Brain microvascular endothelial cell (primary cell): ENCODE data around the gene VWA3A.

Experiments used
- DNase-seq: peaks from one replicate; pipeline ENCODE4 v3.0.0-alpha.2; 2020
- H3K27ac ChIP-seq: fragments of 250-450 bp; sonication (Bioruptor Pico); 2 replicates; pipeline ENCODE4 v1.5.1; 2020; ENCODE audit warnings: mild to moderate bottlenecking, moderate library complexity
- H3K27me3 ChIP-seq: fragments of 250-450 bp; sonication (Bioruptor Pico); replicated peaks from 2 replicates; pipeline ENCODE4 v1.5.1; 2020; ENCODE audit warnings: mild to moderate bottlenecking
- H3K36me3 ChIP-seq: fragments of 250-450 bp; sonication (Bioruptor Pico); replicated peaks from 2 replicates; pipeline ENCODE4 v1.5.1; 2020; ENCODE audit warnings: mild to moderate bottlenecking
- H3K4me3 ChIP-seq: 2 replicates; pipeline ENCODE4 v1.5.1; 2011; ENCODE audit warnings: low read depth, mild to moderate bottlenecking, control low read depth, low read length, moderate library complexity
- CTCF ChIP-seq: IDR thresholded peaks from 2 replicates; pipeline ENCODE4 v1.5.1; 2011; ENCODE audit warnings: low read depth, mild to moderate bottlenecking, moderate library complexity, low read length, control low read depth, inconsistent platforms; ENCODE audit errors: missing control alignments
- in situ Hi-C: cut with HindIII; loops from 2 replicates; pipeline ENCODE4 v1.10.0; 2017; ENCODE audit warnings: low sequenced_read_pairs, low pct_ligation_motif_present

The VWA3A gene

DNA sequence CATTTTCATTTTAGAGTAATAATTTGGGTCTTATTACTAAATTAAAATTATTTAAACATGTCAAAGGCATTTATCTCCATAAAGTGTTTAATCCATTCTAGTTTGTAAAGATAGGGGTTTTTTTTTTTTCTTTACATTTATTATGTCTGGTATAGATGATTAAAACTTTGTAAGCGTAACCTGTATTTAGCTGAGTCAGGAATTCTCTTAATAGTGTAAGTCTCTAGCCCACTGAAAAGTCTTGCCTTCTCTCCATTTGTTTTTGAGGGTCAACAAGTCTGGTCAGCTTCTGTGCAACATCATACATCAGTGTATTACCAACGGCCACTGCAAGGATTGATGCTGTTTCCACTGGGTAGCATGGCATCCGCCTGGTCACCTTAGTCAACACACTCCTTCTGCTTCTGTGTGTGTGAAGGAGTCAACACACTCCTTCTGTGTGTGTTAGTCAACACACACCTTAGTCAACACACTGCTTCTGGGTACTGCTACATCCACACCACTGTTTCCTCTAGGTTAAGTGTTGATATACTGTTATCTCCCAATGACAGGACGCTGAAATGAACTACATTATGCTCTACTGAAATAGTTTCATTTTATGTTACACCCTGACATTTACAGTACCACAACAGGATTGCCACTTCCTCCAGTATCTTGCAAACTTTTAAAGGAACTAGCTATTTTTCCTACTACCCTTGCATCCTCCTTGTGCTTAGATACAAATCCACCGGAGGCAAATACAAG lies 37.3 kb upstream of the VWA3A start:
- H3K36me3 ChIP-seq, result no peaks in the 10 kb centered on the region
- no peak for TF ChIP-seq CTCF
- H3K27me3 ChIP-seq, result no peaks in the 10 kb centered on the region
- no peak overlapping the region for H3K27ac ChIP-seq
- in situ Hi-C loops, result no loop called here
- no peak overlapping the region for H3K4me3 ChIP-seq
- no peak for DNase-seq

DNA sequence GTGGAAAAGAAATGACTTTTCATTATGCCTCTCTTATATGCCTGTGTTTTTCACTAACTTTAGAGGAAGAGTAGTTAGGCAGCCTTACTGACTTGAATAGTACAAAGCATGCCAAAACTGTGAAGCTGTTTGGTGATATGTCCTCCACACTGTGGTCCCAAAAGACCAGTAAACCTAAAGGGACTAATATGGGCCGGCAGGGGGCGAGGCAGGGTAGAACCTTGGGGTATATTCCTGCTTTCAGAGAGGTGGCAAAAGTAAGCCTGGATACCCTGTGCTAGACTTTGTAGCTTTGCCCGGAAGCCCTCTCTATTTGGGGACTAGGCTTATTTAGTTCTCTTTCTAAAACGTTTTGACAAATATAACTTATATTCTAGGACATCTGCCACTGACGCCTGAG lies 36.5 kb upstream of the VWA3A start:
- in situ Hi-C loops, result no loop called here
- TF ChIP-seq CTCF, result peak; percentile 46
- no peak for DNase-seq
- no peaks in the 10 kb centered on the region for H3K27me3 ChIP-seq
- no peaks in the 10 kb centered on the region for H3K36me3 ChIP-seq
- no peak overlapping the region for H3K27ac ChIP-seq
- H3K4me3 ChIP-seq, result no peak overlapping the region

DNA sequence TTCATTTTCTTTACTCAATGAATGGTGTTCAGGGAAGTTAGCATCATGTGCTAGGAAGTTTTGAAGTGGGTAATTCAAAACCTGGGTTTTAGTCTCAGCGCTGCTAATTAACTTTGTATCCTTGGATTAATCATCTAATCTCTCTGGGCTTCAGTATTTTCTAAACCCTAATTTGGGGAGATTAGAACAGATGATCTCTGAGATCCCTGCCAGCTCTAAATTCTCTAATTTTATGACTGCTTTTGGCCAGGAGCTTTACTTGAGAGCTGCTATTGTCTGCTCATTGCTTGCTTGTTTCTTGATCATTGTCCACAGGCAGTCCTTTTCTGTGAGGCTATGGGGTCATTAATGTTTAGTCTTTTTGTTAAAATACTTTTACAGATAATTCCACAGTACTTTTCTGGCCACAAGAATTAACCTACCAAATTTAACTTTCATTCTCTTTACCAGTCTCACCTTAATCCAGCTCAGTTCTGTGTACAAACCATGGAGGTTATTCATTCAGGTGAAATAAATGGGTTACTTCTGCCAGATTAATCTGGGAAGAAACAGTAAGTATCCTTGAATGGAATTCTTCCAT lies 28.4 kb upstream of the VWA3A start:
- H3K4me3 ChIP-seq, result no peak overlapping the region
- in situ Hi-C loops, result no loop called here
- no peak overlapping the region for H3K27ac ChIP-seq
- DNase-seq, result no peak
- no peak for TF ChIP-seq CTCF
- no peaks in the 10 kb centered on the region for H3K27me3 ChIP-seq
- H3K36me3 ChIP-seq, result no peaks in the 10 kb centered on the region

DNA sequence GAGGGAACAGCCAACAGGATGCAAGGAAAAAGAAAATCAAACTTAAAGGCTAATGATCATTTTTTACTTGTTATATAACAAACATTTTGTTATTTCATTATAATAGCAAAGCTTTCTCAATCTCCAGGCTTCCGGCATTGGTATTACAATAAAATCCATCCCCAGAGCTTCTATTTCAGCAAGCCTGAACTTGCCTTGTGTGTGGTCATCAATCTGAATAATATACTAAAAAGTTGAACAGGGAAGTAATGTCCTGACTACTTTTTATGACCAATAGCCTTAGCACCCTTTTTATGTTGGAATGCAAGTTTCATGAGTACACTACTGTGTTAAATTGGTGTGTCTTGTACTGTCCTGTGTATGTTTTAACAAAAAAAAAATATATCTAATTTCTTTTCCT lies 27.1 kb upstream of the VWA3A start:
- TF ChIP-seq CTCF, result no peak
- in situ Hi-C loops, result no loop called here
- Histone ChIP-seq H3K36me3 (no peaks in the 10 kb centered on the region), H3K4me3 (no peak overlapping the region), H3K27ac (no peak overlapping the region), H3K27me3 (no peaks in the 10 kb centered on the region)
- DNase-seq, result no peak

GRCh38 chr16:22070361-22071330 lies 21.7 kb upstream of the VWA3A start:
- TF ChIP-seq CTCF, result no peak
- in situ Hi-C loops, result no loop called here
- no peak overlapping the region for H3K4me3 ChIP-seq
- H3K36me3 ChIP-seq, result no peaks in the 10 kb centered on the region
- DNase-seq, result no peak
- H3K27me3 ChIP-seq, result no peaks in the 10 kb centered on the region
- H3K27ac ChIP-seq, result no peak overlapping the region
